ENCODE measurements around the gene NRL. TPM values are rescaled to one million over a fixed set of nuclear protein-coding genes. Genes with fewer than 3 reads are reported as not detected.

The NRL gene
- polyA plus RNA-seq, 1 donor (not counting 4 experiments of a cell fraction or from before 2014, with no cell fraction given) = 0.29 TPM

- no peaks in the 10 kb centered on the region for H3K36me3 ChIP-seq (ENCODE audit: control insufficient read depth in 2 of 2, extremely low read depth in 1 of 2, insufficient read depth in 2 of 2, low read length in 2 of 2)
- H3K4me3 ChIP-seq (ENCODE audit: control insufficient read depth in 2 of 3, extremely low read depth in 1 of 3, insufficient read depth in 2 of 3, low read depth in 1 of 3, low read length in 3 of 3) = no peak overlapping the region
- H3K9me1 ChIP-seq (ENCODE audit: control insufficient read depth, extremely low read depth, insufficient read depth, low read length) = no peaks in the 10 kb centered on the region
- peaks cover 14% of the 10 kb centered on the region for H3K27me3 ChIP-seq (ENCODE audit: control insufficient read depth, extremely low read depth, insufficient read depth, low read length)
- FAIRE-seq (no peak), DNase-seq (ENCODE audit: low read depth, low spot score) (no peak)
- dilution Hi-C loops (cut with MboI; ENCODE audit: extremely low pct_ligation_motif_present, low sequenced_read_pairs) = no loop called here
- H2AFZ ChIP-seq (ENCODE audit: control insufficient read depth, low read length) = no peak overlapping the region
- no peak overlapping the region for H3K9ac ChIP-seq (ENCODE audit: control insufficient read depth, extremely low read depth, insufficient read depth, low read length)
- H3K27ac ChIP-seq (ENCODE audit: control insufficient read depth, insufficient read depth, low read length) = no peak overlapping the region
- no peak for TF ChIP-seq EZH2 (IDR thresholded peaks at IDR 0.05; ENCODE audit: low read length)
- TF ChIP-seq CTCF (optimal IDR thresholded peaks at IDR 0.05 in 1 of 3, IDR thresholded peaks at IDR 0.05 in 1 of 3, conservative IDR thresholded peaks at IDR 0.05 in 1 of 3; ENCODE audit: extremely low read depth in 1 of 3, insufficient read depth in 2 of 3, low read length in 3 of 3) = no peak
- H3K9me3 ChIP-seq (ENCODE audit: control insufficient read depth, low read depth, low read length) = no peaks in the 10 kb centered on the region
- peaks cover 5% of the 10 kb centered on the region for H3K4me1 ChIP-seq (ENCODE audit: control insufficient read depth, extremely low read depth, insufficient read depth, low read length)
- H4K20me1 ChIP-seq (ENCODE audit: control insufficient read depth, extremely low read depth, insufficient read depth, low read length) = no peaks in the 10 kb centered on the region
- H3K4me2 ChIP-seq (ENCODE audit: control insufficient read depth, extremely low read depth, insufficient read depth, low read depth, low read length) = no peak overlapping the region
- no peaks in the 10 kb centered on the region for H3K79me2 ChIP-seq (ENCODE audit: control insufficient read depth, insufficient read depth, low read length)
Measured at GRCh38 chr14:24085215-24085614, 29.5 kb downstream of the NRL start.

- Histone ChIP-seq H3K4me2 (ENCODE audit: control insufficient read depth, extremely low read depth, insufficient read depth, low read depth, low read length) (no peak overlapping the region), H3K79me2 (ENCODE audit: control insufficient read depth, insufficient read depth, low read length) (no peaks in the 10 kb centered on the region), H3K27me3 (ENCODE audit: control insufficient read depth, extremely low read depth, insufficient read depth, low read length) (peaks cover 14% of the 10 kb centered on the region), H3K9me3 (ENCODE audit: control insufficient read depth, low read depth, low read length) (no peaks in the 10 kb centered on the region), H3K4me3 (ENCODE audit: control insufficient read depth in 2 of 3, extremely low read depth in 1 of 3, insufficient read depth in 2 of 3, low read depth in 1 of 3, low read length in 3 of 3) (no peak overlapping the region), H3K9ac (ENCODE audit: control insufficient read depth, extremely low read depth, insufficient read depth, low read length) (no peak overlapping the region), H3K4me1 (ENCODE audit: control insufficient read depth, extremely low read depth, insufficient read depth, low read length) (peaks cover 5% of the 10 kb centered on the region), H3K36me3 (ENCODE audit: control insufficient read depth in 2 of 2, extremely low read depth in 1 of 2, insufficient read depth in 2 of 2, low read length in 2 of 2) (no peaks in the 10 kb centered on the region), H4K20me1 (ENCODE audit: control insufficient read depth, extremely low read depth, insufficient read depth, low read length) (no peaks in the 10 kb centered on the region), H2AFZ (ENCODE audit: control insufficient read depth, low read length) (no peak overlapping the region), H3K9me1 (ENCODE audit: control insufficient read depth, extremely low read depth, insufficient read depth, low read length) (no peaks in the 10 kb centered on the region), H3K27ac (ENCODE audit: control insufficient read depth, insufficient read depth, low read length) (no peak overlapping the region)
- dilution Hi-C loops (cut with MboI; ENCODE audit: extremely low pct_ligation_motif_present, low sequenced_read_pairs) = no loop called here
- no peak for DNase-seq (ENCODE audit: low read depth, low spot score)
- FAIRE-seq = no peak
- TF ChIP-seq EZH2 (IDR thresholded peaks at IDR 0.05; ENCODE audit: low read length) (no peak), CTCF (optimal IDR thresholded peaks at IDR 0.05 in 1 of 3, IDR thresholded peaks at IDR 0.05 in 1 of 3, conservative IDR thresholded peaks at IDR 0.05 in 1 of 3; ENCODE audit: extremely low read depth in 1 of 3, insufficient read depth in 2 of 3, low read length in 3 of 3) (no peak)
Measured at GRCh38 chr14:24084440-24084839, 30.3 kb downstream of the NRL start.

All from keratinocyte (primary cell).